GM12878 (cell line): ENCODE results near the gene DRD3. TPM values are rescaled to one million over a fixed set of nuclear protein-coding genes. Genes with fewer than 3 reads are reported as not detected.

Experiments
- ATAC-seq: fragments of 200-7000 bp; cut with Tn5 transposase; 3 replicates; pipeline ENCODE4 v1.9.1; 2020; ENCODE audit warnings: mild to moderate bottlenecking, moderate library complexity
- BruUV-seq: library from RNA; stranded (reverse); fragments of 400-500 nt; replicated peaks from 2 replicates; lab custom pipeline; 2021; lab: Mats Ljungman, UMichigan
- CTCF ChIA-PET: fragments of 300-600 bp; sonication (Branson Sonifier 250); formaldehyde crosslinking; extraction: SDS; loops from one replicate; lab custom pipeline; 2021; ENCODE audit warnings: inconsistent platforms; lab: Yijun Ruan, JAX
- POLR2A ChIA-PET: fragments of 350-600 bp; formaldehyde crosslinking; extraction: SDS; loops from one replicate; lab custom pipeline; 2021; ENCODE audit warnings: inconsistent platforms; lab: Charles Lee
- RAD21 ChIA-PET: fragments of 300-600 bp; sonication (Branson Sonifier 250); formaldehyde crosslinking; loops from one replicate; lab custom pipeline; 2023; ENCODE audit warnings: antibody characterized with exemption; ENCODE audit not compliant: unreplicated experiment; lab: Charles Lee
- SMC1A ChIA-PET: fragments of 300-600 bp; sonication (Branson Sonifier 250); formaldehyde crosslinking; loops from one replicate; lab custom pipeline; 2023; ENCODE audit not compliant: unreplicated experiment, uncharacterized antibody; lab: Charles Lee
- DNase-seq: peaks from one replicate; pipeline ENCODE4 v3.0.0-alpha.2; 2011; ENCODE audit warnings: low read depth, low spot score
- FAIRE-seq: peaks from 3 replicates; lab custom pipeline; 2011; peaks lifted over from hg19 to GRCh38; lab: Jason Lieb, UNC
- H2AFZ ChIP-seq: 2 replicates; pipeline ENCODE4 v1.6.0; 2011; ENCODE audit warnings: low read depth, low read length, control low read depth; ENCODE audit not compliant: control insufficient read depth
- H3K27ac ChIP-seq: 2 replicates; pipeline ENCODE4 v1.5.1; 2011; ENCODE audit warnings: control low read depth; ENCODE audit not compliant: control insufficient read depth, insufficient read depth
- H3K27me3 ChIP-seq, 2 experiments: replicated peaks in 1 of 2; 2 replicates each; pipeline versions ENCODE4 v1.6.0 to v1.6.1; 2011; ENCODE audit warnings: low read length in 1 of 2; ENCODE audit not compliant: control insufficient read depth in 2 of 2, insufficient read depth in 2 of 2
- H3K36me3 ChIP-seq, 2 experiments: 2 replicates each; pipeline ENCODE4 v1.5.1; 2011; ENCODE audit warnings: low read length in 1 of 2; ENCODE audit not compliant: control insufficient read depth in 2 of 2, insufficient read depth in 2 of 2
- H3K4me1 ChIP-seq: 2 replicates; pipeline ENCODE4 v1.6.1; 2011; ENCODE audit warnings: mild to moderate bottlenecking, low read length, moderate library complexity, mixed read lengths; ENCODE audit not compliant: control insufficient read depth, insufficient read depth
- H3K4me2 ChIP-seq: 2 replicates; pipeline ENCODE4 v1.6.0; 2011; ENCODE audit warnings: control low read depth; ENCODE audit not compliant: control insufficient read depth, insufficient read depth
- H3K4me3 ChIP-seq: fragments of 200-600 bp; sonication (generic); 2 replicates; pipeline ENCODE4 v1.5.1; 2016
- H3K79me2 ChIP-seq: 2 replicates; pipeline ENCODE4 v1.6.0; 2011; ENCODE audit warnings: low read length; ENCODE audit not compliant: control insufficient read depth, insufficient read depth
- H3K9ac ChIP-seq: 2 replicates; pipeline ENCODE4 v1.8.0; 2011; ENCODE audit warnings: low read length, control low read depth, mixed read lengths; ENCODE audit not compliant: control insufficient read depth, insufficient read depth
- H3K9me3 ChIP-seq: replicated peaks from 3 replicates; pipeline ENCODE4 v1.5.1; 2011; ENCODE audit warnings: mild to moderate bottlenecking, low read length; ENCODE audit not compliant: control insufficient read depth, insufficient read depth
- H4K20me1 ChIP-seq: 2 replicates; pipeline ENCODE4 v1.6.0; 2011; ENCODE audit not compliant: control insufficient read depth, insufficient read depth
- BMI1 ChIP-seq: fragments of 450-650 bp; IDR thresholded peaks from 2 replicates; pipeline ENCODE4 v1.6.1; 2016; ENCODE audit warnings: mild to moderate bottlenecking, moderate library complexity, borderline replicate concordance
- CBX3 ChIP-seq: fragments of 200-600 bp; sonication (generic); IDR thresholded peaks from 2 replicates; pipeline ENCODE4 v1.6.1; 2016; ENCODE audit warnings: low read depth, borderline replicate concordance
- HDGF ChIP-seq: fragments of 450-650 bp; IDR thresholded peaks from 2 replicates; pipeline ENCODE4 v1.6.1; 2016; ENCODE audit warnings: antibody characterized with exemption
- IKZF2 ChIP-seq, 2 experiments: fragments of 450-650 bp; IDR thresholded peaks; 2 replicates each; pipeline ENCODE4 v1.6.1; 2017; ENCODE audit warnings: mild to moderate bottlenecking in 2 of 2, moderate library complexity in 2 of 2
- NRF1 ChIP-seq: conservative IDR thresholded peaks from 2 replicates; pipeline ENCODE4 v1.6.1; 2011; ENCODE audit warnings: mild to moderate bottlenecking, low read depth, low read length, improper control_type of control experiment
- SKIL ChIP-seq: fragments of 450-650 bp; IDR thresholded peaks from 2 replicates; pipeline ENCODE4 v1.6.1; 2017; ENCODE audit warnings: mild to moderate bottlenecking, low read depth, inconsistent platforms; ENCODE audit not compliant: poor library complexity, severe bottlenecking
- TCF7 ChIP-seq: IDR thresholded peaks from 2 replicates; pipeline ENCODE4 v1.6.1; 2014; ENCODE audit warnings: antibody characterized with exemption, borderline replicate concordance
- WGBS: methylation state at CpG from one replicate; pipeline ENCODE4 v1.1.6; 2016; ENCODE audit warnings: low lambda C conversion rate; ENCODE audit not compliant: insufficient replicate concordance, insufficient coverage; ENCODE audit errors: missing lambda C conversion rate; 5-methylcytosine and 5-hydroxymethylcytosine counted together
- in situ Hi-C: fragments of 300-500 bp; cut with MboI; formaldehyde crosslinking; loops from 9 replicates; pipeline ENCODE4 v1.14.3; 2018; ENCODE audit warnings: mixed read lengths
- intact Hi-C: fragments of 100-400 bp; cut with micrococcal nuclease; formaldehyde crosslinking; loops from one replicate; pipeline ENCODE4 v1.14.2; 2022; ENCODE audit not compliant: unreplicated experiment
- polyA plus RNA-seq, 11 experiments: library from polyadenylated mRNA; depleted of rRNA in 4 of 11; unstranded in 6 of 11; stranded (reverse) in 5 of 11; fragments of >200 nt; fragmentation: Nextera tagmentation in 4 of 11; fragmentation: Illumina TruSeq in 1 of 11; extraction: Ambion mirVana in 4 of 11; extraction: Trizol in 1 of 11; gene quantifications; 1 replicate in 1 of 11; 2 replicates in 10 of 11; pipeline versions ENCODE4 v1.2.1 to v1.2.3, GENCODE V29; 2011 to 2016; ENCODE audit warnings: inconsistent platforms in 2 of 11, missing spikeins in 2 of 11, low read depth in 1 of 11
- total RNA-seq, 4 experiments: library from RNA; depleted of rRNA in 3 of 4; stranded (reverse); fragments of >200 nt in 3 of 4; fragmentation: Illumina TruSeq in 1 of 4; extraction: Trizol in 1 of 4; gene quantifications; 2 replicates each; pipeline versions ENCODE4 v1.2.1 to v1.2.3, GENCODE V29; 2013 to 2021

The DRD3 gene
- total and polyA plus RNA-seq, 10 of the 15 experiments (the other 5 are each of a cell fraction or from before 2014, with no cell fraction given), result not detected

DNA sequence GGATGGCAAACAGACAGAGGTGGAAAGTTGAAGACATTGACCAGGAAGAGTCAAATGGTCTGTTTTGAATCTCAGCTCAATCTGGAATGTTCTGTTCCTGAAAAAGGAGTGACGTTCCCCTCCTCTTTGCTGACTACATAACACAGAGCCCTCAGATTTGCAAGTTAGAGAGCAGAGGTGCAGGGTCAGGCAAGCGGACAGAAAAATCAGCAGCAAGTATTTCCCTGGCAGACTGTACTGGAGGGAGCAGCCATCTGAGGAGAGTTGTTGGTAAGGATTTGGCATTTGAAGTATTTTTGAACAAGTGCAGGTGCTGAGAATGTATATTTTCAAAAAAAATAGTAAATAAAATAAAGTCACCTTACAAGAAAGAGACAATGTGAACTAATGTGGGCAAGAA, 40.9 kb upstream of the DRD3 start:
- TF ChIP-seq TCF7 (no peak), SKIL (no peak), NRF1 (no peak), HDGF (no peak), IKZF2 (IDR thresholded peaks at IDR 0.05) (no peak), CBX3 (no peak), BMI1 (no peak)
- in situ Hi-C loops (no loop called here), intact Hi-C loops (loop anchor here (10.0 kb wide), 1 partner anchor 475 kb away; the partner anchor contains the start of genes ATP6V1A and NAA50)
- Histone ChIP-seq H3K36me3 (no peaks in the 10 kb centered on the region), H3K4me1 (peaks cover 13% of the 10 kb centered on the region), H3K27me3 (no peaks in the 10 kb centered on the region), H3K9ac (no peak overlapping the region), H3K27ac (no peak overlapping the region), H3K9me3 (peaks cover 4% of the 10 kb centered on the region), H3K4me3 (no peak overlapping the region), H3K79me2 (no peaks in the 10 kb centered on the region), H4K20me1 (no peaks in the 10 kb centered on the region), H3K4me2 (no peak overlapping the region), H2AFZ (no peak overlapping the region)
- 88% methylated on average over 2 of the region's 2 CpGs for WGBS
- BruUV-seq, result no TSS peak
- POLR2A ChIA-PET, result no interaction called here
- ATAC-seq (no peak), DNase-seq (no peak), FAIRE-seq (no peak)
- CTCF ChIA-PET, result no interaction called here
- RAD21 ChIA-PET, result no interaction called here
- SMC1A ChIA-PET, result no interaction called here
